ENCODE data around the gene NEMP2.

The NEMP2 gene

GRCh38 chr2:190572246-190572645, 37.7 kb upstream of the NEMP2 start:
- Histone ChIP-seq H3K9me3 (ENCODE audit: control insufficient read depth, insufficient read depth, low read length) (no peaks in the 10 kb centered on the region), H3K4me1 (ENCODE audit: control insufficient read depth, insufficient read depth, low read length) (no peaks in the 10 kb centered on the region), H3K4me3 (ENCODE audit: low read depth, low read length) (no peak overlapping the region), H3K27me3 (ENCODE audit: control insufficient read depth, insufficient read depth, low read length) (no peaks in the 10 kb centered on the region), H3K36me3 (ENCODE audit: control insufficient read depth, insufficient read depth, low read length) (no peaks in the 10 kb centered on the region), H3K9ac (ENCODE audit: low read depth, low read length) (no peak overlapping the region)

DNA sequence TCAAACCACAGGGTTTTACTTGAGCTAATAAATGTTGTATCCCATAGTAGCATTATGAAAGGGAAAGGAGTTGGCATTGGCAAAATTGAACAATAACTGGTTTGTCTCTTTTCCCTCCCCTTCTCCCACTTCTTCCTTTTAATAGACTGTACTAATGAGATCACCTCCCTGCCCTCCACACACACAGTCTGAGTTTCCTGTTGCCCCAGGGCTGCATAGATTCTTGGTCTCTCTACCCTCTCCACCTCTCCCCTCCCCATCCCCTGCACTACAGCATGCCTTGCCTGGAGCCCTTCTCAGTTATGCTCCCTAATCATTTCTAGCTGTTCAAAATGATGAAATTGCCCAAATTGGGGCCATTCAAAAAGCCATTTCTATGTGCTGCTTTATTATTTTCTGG, 37.2 kb upstream of the NEMP2 start:
- H3K9me3 ChIP-seq (ENCODE audit: control insufficient read depth, insufficient read depth, low read length) = no peaks in the 10 kb centered on the region
- H3K4me1 ChIP-seq (ENCODE audit: control insufficient read depth, insufficient read depth, low read length) = no peaks in the 10 kb centered on the region
- no peak overlapping the region for H3K9ac ChIP-seq (ENCODE audit: low read depth, low read length)
- H3K27me3 ChIP-seq (ENCODE audit: control insufficient read depth, insufficient read depth, low read length) = no peaks in the 10 kb centered on the region
- no peak overlapping the region for H3K4me3 ChIP-seq (ENCODE audit: low read depth, low read length)
- no peaks in the 10 kb centered on the region for H3K36me3 ChIP-seq (ENCODE audit: control insufficient read depth, insufficient read depth, low read length)

- no peak overlapping the region for H3K9ac ChIP-seq (ENCODE audit: low read depth, low read length)
- no peaks in the 10 kb centered on the region for H3K27me3 ChIP-seq (ENCODE audit: control insufficient read depth, insufficient read depth, low read length)
- no peaks in the 10 kb centered on the region for H3K36me3 ChIP-seq (ENCODE audit: control insufficient read depth, insufficient read depth, low read length)
- no peak overlapping the region for H3K4me3 ChIP-seq (ENCODE audit: low read depth, low read length)
- H3K4me1 ChIP-seq (ENCODE audit: control insufficient read depth, insufficient read depth, low read length) = no peaks in the 10 kb centered on the region
- H3K9me3 ChIP-seq (ENCODE audit: control insufficient read depth, insufficient read depth, low read length) = no peaks in the 10 kb centered on the region
Observed at GRCh38 chr2:190570871-190571270, 36.3 kb upstream of the NEMP2 start.

DNA sequence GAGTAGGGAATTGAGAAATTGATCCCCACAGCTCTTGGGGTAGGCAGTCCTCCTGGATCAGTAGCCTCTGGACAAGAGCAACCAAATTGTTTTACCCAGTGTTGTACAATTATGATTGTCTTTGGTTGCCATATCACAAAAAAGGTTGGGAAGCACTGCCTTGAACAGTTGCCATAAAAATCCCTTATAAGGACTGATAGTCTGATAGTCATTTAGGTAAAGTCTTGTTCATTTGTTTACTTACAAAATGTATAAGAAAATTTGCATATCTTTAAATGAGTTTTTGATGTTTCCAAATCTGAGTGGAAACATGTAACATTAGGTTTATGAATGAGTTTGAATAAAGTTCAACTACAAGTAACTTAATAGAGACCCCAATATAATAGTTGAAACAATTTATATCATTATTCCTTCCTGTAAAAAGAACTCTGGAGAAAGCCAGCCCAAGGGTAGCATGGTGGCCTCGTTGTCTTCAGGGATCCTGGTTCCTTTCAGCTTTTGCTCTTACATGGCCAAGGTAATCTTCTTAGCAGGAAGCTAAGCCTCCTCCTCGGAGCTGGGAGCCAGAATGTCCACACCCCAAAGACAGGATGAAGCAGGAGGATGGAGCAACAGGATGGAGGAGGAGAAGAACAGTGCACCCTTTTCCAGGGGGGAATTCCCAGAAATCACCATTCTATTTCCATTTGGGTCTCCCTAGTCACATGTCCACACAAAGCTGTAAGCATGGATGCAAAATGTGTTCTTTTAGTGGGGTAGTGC, 35.7 kb upstream of the NEMP2 start:
- no peaks in the 10 kb centered on the region for H3K4me1 ChIP-seq (ENCODE audit: control insufficient read depth, insufficient read depth, low read length)
- no peaks in the 10 kb centered on the region for H3K27me3 ChIP-seq (ENCODE audit: control insufficient read depth, insufficient read depth, low read length)
- H3K4me3 ChIP-seq (ENCODE audit: low read depth, low read length) = no peak overlapping the region
- no peak overlapping the region for H3K9ac ChIP-seq (ENCODE audit: low read depth, low read length)
- no peaks in the 10 kb centered on the region for H3K36me3 ChIP-seq (ENCODE audit: control insufficient read depth, insufficient read depth, low read length)
- no peaks in the 10 kb centered on the region for H3K9me3 ChIP-seq (ENCODE audit: control insufficient read depth, insufficient read depth, low read length)

GRCh38 chr2:190564838-190565237, 30.3 kb upstream of the NEMP2 start:
- no peak overlapping the region for H3K4me3 ChIP-seq (ENCODE audit: low read depth, low read length)
- H3K9ac ChIP-seq (ENCODE audit: low read depth, low read length) = no peak overlapping the region
- no peaks in the 10 kb centered on the region for H3K27me3 ChIP-seq (ENCODE audit: control insufficient read depth, insufficient read depth, low read length)
- H3K36me3 ChIP-seq (ENCODE audit: control insufficient read depth, insufficient read depth, low read length) = no peaks in the 10 kb centered on the region
- H3K4me1 ChIP-seq (ENCODE audit: control insufficient read depth, insufficient read depth, low read length) = no peaks in the 10 kb centered on the region
- H3K9me3 ChIP-seq (ENCODE audit: control insufficient read depth, insufficient read depth, low read length) = no peaks in the 10 kb centered on the region

DNA sequence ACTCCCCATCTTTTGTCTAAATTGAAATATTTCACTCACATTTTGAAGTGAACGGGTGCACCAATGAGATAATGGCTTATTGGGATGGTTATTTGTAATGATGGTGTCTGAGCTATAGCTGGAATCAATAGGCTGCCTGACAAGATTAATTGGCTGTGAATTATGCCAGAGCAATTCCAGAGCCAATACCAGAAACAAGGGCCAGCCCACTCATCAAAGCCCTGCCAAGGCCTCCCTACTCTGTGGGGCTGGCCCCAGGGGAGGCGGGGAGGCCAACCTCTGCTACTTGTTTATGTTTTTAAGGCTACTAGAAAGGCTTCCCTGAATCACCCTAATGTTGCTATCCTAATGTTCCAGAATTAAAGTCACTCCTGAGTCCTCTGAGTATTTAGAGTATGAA, 29.1 kb upstream of the NEMP2 start:
- H3K9me3 ChIP-seq (ENCODE audit: control insufficient read depth, insufficient read depth, low read length) = no peaks in the 10 kb centered on the region
- no peaks in the 10 kb centered on the region for H3K27me3 ChIP-seq (ENCODE audit: control insufficient read depth, insufficient read depth, low read length)
- H3K9ac ChIP-seq (ENCODE audit: low read depth, low read length) = no peak overlapping the region
- no peaks in the 10 kb centered on the region for H3K36me3 ChIP-seq (ENCODE audit: control insufficient read depth, insufficient read depth, low read length)
- no peak overlapping the region for H3K4me3 ChIP-seq (ENCODE audit: low read depth, low read length)
- H3K4me1 ChIP-seq (ENCODE audit: control insufficient read depth, insufficient read depth, low read length) = no peaks in the 10 kb centered on the region

- no peaks in the 10 kb centered on the region for H3K9me3 ChIP-seq (ENCODE audit: control insufficient read depth, insufficient read depth, low read length)
- no peaks in the 10 kb centered on the region for H3K4me1 ChIP-seq (ENCODE audit: control insufficient read depth, insufficient read depth, low read length)
- no peaks in the 10 kb centered on the region for H3K36me3 ChIP-seq (ENCODE audit: control insufficient read depth, insufficient read depth, low read length)
- H3K9ac ChIP-seq (ENCODE audit: low read depth, low read length) = no peak overlapping the region
- H3K27me3 ChIP-seq (ENCODE audit: control insufficient read depth, insufficient read depth, low read length) = no peaks in the 10 kb centered on the region
- H3K4me3 ChIP-seq (ENCODE audit: low read depth, low read length) = no peak overlapping the region
Observed at GRCh38 chr2:190563109-190563508, 28.6 kb upstream of the NEMP2 start.

GRCh38 chr2:190562121-190562520, 27.6 kb upstream of the NEMP2 start:
- H3K27me3 ChIP-seq (ENCODE audit: control insufficient read depth, insufficient read depth, low read length) = no peaks in the 10 kb centered on the region
- H3K4me3 ChIP-seq (ENCODE audit: low read depth, low read length) = no peak overlapping the region
- H3K36me3 ChIP-seq (ENCODE audit: control insufficient read depth, insufficient read depth, low read length) = no peaks in the 10 kb centered on the region
- H3K9ac ChIP-seq (ENCODE audit: low read depth, low read length) = no peak overlapping the region
- no peaks in the 10 kb centered on the region for H3K4me1 ChIP-seq (ENCODE audit: control insufficient read depth, insufficient read depth, low read length)
- no peaks in the 10 kb centered on the region for H3K9me3 ChIP-seq (ENCODE audit: control insufficient read depth, insufficient read depth, low read length)

DNA sequence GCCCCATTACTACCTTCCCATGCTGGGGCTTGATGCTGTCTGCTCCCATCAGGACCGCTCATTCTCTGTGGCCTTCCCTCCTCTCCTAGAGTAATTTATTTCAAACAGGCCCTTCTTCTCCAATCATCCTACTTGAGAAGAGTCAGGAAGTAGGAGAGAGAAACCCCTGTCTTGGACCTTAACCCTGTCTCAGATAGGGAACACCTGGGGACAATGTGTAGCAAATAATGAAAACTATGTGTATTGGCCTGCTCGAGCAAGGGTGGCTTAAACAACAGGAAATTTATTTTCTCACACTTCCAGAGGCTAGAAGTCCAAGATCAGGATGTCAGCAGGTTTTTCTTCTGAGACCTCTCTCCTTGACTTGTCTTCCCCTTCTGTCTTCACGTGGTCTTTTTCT, 26.6 kb upstream of the NEMP2 start:
- Histone ChIP-seq H3K4me3 (ENCODE audit: low read depth, low read length) (no peak overlapping the region), H3K36me3 (ENCODE audit: control insufficient read depth, insufficient read depth, low read length) (no peaks in the 10 kb centered on the region), H3K27me3 (ENCODE audit: control insufficient read depth, insufficient read depth, low read length) (no peaks in the 10 kb centered on the region), H3K4me1 (ENCODE audit: control insufficient read depth, insufficient read depth, low read length) (no peaks in the 10 kb centered on the region), H3K9ac (ENCODE audit: low read depth, low read length) (no peak overlapping the region), H3K9me3 (ENCODE audit: control insufficient read depth, insufficient read depth, low read length) (no peaks in the 10 kb centered on the region)

GRCh38 chr2:190554357-190555006, 20.0 kb upstream of the NEMP2 start:
- Histone ChIP-seq H3K9me3 (ENCODE audit: control insufficient read depth, insufficient read depth, low read length) (no peaks in the 10 kb centered on the region), H3K27me3 (ENCODE audit: control insufficient read depth, insufficient read depth, low read length) (no peaks in the 10 kb centered on the region), H3K4me1 (ENCODE audit: control insufficient read depth, insufficient read depth, low read length) (peaks cover 3% of the 10 kb centered on the region), H3K9ac (ENCODE audit: low read depth, low read length) (no peak overlapping the region), H3K4me3 (ENCODE audit: low read depth, low read length) (no peak overlapping the region), H3K36me3 (ENCODE audit: control insufficient read depth, insufficient read depth, low read length) (no peaks in the 10 kb centered on the region)

GRCh38 chr2:190553254-190553653, 18.7 kb upstream of the NEMP2 start:
- peaks cover 3% of the 10 kb centered on the region for H3K4me1 ChIP-seq (ENCODE audit: control insufficient read depth, insufficient read depth, low read length)
- no peaks in the 10 kb centered on the region for H3K27me3 ChIP-seq (ENCODE audit: control insufficient read depth, insufficient read depth, low read length)
- no peaks in the 10 kb centered on the region for H3K36me3 ChIP-seq (ENCODE audit: control insufficient read depth, insufficient read depth, low read length)
- H3K9ac ChIP-seq (ENCODE audit: low read depth, low read length) = no peak overlapping the region
- no peaks in the 10 kb centered on the region for H3K9me3 ChIP-seq (ENCODE audit: control insufficient read depth, insufficient read depth, low read length)
- H3K4me3 ChIP-seq (ENCODE audit: low read depth, low read length) = no peak overlapping the region

- Histone ChIP-seq H3K9ac (ENCODE audit: low read depth, low read length) (no peak overlapping the region), H3K27me3 (ENCODE audit: control insufficient read depth, insufficient read depth, low read length) (no peaks in the 10 kb centered on the region), H3K4me3 (ENCODE audit: low read depth, low read length) (no peak overlapping the region), H3K36me3 (ENCODE audit: control insufficient read depth, insufficient read depth, low read length) (no peaks in the 10 kb centered on the region), H3K4me1 (ENCODE audit: control insufficient read depth, insufficient read depth, low read length) (peaks cover 3% of the 10 kb centered on the region), H3K9me3 (ENCODE audit: control insufficient read depth, insufficient read depth, low read length) (no peaks in the 10 kb centered on the region)
Observed at GRCh38 chr2:190551928-190552327, 17.4 kb upstream of the NEMP2 start.
